GM12872 (cell line): ENCODE measurements around the gene GABBR2.

Experiments
- TF ChIP-seq, protein P1 (sequence below): IDR thresholded peaks from 3 replicates; pipeline ENCODE4 v1.5.1; 2011; ENCODE audit warnings: low read depth, mild to moderate bottlenecking, low read length, moderate library complexity; ENCODE audit not compliant: insufficient read depth

Gene GABBR2

DNA sequence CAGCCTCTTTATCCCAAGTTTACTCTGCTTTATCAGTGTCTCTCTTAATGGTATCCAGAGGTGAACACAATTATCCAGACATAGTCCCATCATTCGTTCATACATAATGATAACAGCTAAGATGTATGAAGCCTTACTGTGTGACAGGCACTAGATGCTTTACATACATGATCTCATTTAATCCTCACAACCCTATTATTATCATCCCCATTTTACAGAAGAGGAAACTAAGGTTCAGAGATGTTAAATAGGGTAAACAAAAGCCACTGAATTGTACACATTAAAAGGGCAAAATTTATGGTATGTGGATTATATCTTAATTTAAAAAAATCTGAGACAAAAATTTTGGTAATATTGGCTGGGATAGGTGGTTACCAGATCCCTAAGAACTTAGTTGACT is 329.2 kb downstream of the GABBR2 start:
- TF ChIP-seq, protein P1, sequence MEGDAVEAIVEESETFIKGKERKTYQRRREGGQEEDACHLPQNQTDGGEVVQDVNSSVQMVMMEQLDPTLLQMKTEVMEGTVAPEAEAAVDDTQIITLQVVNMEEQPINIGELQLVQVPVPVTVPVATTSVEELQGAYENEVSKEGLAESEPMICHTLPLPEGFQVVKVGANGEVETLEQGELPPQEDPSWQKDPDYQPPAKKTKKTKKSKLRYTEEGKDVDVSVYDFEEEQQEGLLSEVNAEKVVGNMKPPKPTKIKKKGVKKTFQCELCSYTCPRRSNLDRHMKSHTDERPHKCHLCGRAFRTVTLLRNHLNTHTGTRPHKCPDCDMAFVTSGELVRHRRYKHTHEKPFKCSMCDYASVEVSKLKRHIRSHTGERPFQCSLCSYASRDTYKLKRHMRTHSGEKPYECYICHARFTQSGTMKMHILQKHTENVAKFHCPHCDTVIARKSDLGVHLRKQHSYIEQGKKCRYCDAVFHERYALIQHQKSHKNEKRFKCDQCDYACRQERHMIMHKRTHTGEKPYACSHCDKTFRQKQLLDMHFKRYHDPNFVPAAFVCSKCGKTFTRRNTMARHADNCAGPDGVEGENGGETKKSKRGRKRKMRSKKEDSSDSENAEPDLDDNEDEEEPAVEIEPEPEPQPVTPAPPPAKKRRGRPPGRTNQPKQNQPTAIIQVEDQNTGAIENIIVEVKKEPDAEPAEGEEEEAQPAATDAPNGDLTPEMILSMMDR, result no peak

DNA sequence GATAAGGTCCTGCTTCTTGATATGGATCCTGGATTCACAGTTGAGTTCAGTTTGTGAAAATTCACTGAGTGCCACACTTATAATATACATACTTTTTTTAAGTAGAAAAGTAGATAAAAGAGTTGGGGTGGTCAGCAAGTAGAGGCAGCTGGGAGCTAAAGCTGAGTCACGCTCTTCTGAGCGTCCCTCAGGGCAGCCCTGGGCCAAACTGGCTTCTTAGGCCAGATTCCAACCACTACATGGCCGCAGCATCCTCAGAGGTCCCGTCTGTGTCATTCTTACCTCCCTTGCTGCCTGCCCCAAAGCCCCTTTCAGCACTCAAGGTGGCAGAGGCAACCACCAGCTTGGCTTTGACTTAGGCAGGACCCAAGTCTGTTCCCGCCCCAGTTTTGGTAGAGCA is 329.9 kb downstream of the GABBR2 start:
- TF ChIP-seq, protein P1, result no peak

DNA sequence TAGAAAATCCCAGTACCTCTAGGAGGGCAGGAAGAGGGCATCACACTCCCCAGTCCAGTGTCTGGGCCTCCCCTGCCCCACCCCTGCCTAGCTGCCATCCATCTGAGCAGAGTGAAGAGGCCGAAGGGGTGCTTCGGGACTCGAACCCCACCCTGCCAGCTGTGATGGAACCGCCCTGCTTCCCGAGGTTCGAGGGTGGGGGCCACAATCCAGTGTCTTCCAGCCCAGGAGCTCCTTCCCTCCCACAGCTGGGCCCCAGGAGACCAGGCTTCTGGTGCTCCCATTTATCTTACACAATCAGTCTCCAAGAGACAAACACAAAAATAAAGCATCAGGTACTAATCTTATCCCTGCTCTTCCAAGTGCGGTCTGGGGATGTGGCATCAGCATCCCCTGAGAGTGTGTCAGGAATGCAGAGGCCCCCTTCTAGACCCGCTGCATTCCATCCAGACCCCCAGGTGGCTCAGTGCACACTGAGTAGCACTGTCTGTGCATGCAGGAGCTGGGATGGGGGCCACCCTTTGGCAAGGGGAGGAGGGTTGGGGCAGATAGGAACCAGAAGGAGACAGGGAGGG is 330.4 kb downstream of the GABBR2 start:
- TF ChIP-seq, protein P1, result no peak

DNA sequence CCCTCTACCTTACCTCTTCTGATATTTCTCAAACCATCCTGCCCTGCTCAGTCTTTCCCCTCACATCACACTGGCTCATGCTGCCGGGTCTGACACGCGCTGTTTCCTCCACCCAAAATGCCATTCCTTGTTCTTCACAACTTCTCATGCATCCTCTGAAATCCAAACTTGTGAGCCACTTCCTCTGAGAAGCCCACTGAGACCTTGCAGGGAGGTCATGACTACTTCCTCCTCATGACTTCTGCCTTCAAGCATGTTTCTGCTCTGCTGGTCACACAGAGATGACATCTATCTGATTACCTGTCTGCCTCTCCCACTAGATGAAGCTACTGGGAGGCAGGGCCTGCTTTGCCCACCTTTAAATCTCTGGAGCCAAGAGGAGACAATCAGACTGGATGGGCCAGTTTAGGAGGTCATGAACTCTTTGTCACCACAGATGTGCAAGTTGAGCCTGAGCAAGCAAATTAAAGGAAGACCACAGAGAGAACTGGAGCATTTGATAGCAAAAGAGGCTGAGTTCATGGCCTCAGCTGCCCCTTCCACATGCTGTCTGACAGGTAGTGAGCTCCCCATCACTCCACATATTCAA is 333.5 kb downstream of the GABBR2 start:
- TF ChIP-seq, protein P1, result no peak

DNA sequence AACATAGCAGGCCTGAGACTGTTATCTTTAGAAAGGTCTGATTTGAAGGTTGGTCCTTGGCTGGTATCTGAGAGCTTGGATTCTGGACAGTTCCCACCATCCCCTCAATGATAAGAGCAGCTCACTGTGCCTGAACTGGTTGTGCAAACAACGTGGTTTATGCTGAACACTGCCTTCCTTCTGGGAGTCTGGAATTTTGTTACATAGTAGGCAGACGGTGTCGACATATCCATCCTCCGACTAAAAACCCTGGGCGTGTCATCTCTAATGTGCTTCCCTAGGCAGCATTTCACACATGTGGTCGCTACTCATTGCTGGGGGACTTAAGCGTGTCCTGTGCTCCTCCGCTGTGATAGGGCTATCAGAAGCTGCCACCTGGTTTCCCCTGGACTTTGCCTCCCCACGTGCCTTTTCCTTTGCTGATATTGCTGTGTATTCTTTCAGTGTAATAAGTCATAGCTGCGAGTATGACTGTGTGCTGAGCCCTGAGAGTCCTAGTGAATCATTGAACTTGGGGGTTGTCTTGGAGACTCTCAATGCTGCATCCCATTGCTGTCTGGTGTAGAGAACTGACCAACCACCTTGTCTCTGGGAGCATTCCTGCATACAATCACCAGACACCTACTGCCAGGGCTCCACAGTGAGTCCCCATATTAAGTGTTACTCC is 334.2 kb downstream of the GABBR2 start:
- TF ChIP-seq, protein P1, result no peak

DNA sequence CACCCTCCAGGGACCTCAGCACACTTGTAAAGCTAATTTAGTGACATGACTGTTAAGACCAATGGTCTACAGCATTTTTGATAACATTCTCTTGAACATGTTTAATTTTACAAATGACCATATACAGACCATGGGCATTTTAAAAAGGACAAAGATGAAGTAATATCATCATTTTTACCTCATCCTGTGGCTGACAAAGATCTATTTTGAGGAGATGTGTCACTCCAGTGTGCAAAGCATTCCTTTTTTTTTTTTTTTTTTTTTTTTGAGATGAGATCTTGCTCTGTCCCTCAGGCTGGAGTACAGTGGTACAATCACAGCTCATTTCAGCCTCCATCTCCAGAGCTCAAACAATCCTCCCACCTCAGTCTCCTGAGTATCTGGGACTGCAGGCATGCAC is 335.1 kb downstream of the GABBR2 start:
- TF ChIP-seq, protein P1, result no peak

DNA sequence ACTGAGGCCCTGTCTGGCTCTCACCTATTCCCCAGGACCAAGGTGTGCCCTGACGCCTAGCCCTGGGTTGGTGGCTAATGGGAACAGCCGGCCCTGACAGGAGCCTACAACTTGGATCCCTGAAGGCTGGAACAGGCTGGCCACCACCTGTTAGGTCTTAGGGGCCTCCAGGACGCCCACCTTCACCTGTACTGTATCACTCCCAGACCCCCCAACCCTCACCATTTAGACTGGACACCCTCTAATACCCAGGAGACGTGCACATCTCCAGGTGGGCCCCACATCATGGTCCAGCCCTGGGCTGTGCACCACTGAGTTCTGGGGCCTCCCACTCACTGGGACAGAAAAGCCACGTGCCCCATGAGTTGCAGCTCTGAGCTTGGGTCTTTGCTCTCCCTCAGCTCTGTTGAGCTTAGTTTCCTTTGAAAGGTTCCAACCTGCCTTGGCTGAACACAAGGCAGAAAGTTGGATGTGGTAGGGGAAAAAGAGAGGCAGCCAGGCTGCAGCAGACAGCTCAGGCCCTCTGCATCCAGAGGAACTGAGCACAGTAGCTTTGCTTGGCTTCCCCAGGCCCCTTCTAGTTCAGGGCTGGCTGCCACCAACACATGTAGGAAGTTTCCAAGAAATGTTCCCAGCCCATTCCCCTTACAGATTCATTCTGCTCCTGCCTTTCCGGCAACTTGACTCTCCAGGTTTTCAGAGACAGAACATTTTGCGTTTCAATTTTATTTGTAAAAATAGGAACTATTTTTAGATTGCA is 336.5 kb downstream of the GABBR2 start:
- TF ChIP-seq, protein P1, result no peak
